Erythroblast (primary cell): ENCODE measurements around the gene PSMD4.

Experiments
- GATA1 ChIP-seq: IDR thresholded peaks from 2 replicates; pipeline ENCODE4 v1.6.1; 2011; ENCODE audit warnings: low read depth, mild to moderate bottlenecking, control low read depth, low read length, moderate library complexity
- POLR2A ChIP-seq: IDR thresholded peaks from 2 replicates; pipeline ENCODE4 v1.6.1; 2011; ENCODE audit warnings: mild to moderate bottlenecking, low read length

DNA sequence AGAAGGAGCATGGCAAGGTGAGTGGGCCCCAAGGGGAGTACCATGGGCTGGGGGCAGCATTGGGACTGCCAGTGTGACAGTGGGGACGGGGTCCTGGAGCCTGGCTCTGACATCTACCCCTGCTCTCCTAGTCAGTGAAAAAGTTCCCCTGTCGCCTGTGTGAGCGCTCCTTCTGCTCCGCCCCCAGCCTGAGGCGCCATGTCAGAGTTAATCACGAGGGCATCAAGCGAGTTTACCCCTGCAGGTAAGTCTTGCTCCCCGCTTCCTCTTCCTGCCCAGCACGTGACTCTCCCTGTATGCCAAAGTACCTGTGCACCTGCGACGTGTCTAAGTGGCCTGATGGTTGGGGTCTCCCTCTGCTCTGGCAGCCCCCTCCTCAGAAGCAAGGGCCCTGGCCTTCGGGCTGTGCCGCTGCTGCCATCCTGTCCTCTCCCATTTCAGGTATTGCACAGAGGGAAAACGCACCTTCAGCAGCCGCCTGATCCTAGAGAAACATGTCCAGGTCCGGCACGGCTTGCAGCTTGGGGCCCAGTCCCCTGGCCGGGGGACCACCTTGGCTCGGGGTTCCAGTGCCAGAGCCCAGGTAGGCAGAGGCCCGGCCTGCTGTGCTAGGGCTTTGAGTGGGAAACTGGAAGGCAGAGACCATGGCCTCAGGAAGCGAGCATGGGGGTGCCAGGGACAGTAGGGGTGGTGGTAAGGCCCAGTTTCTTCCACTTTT lies 35.6 kb downstream of the PSMD4 start:
- TF ChIP-seq POLR2A (no peak), GATA1 (no peak)
